HG03571 (cell line): ENCODE data around the gene CKS1B.

Source experiments
- ATAC-seq: cut with Tn5 transposase; IDR thresholded peaks from one replicate; pipeline ENCODE4 v1.9.1; 2021; ENCODE audit not compliant: unreplicated experiment

The CKS1B gene

GRCh38 chr1:155000726-155001424 is 26.4 kb downstream of the CKS1B start:
- ATAC-seq = peak; percentile 35

DNA sequence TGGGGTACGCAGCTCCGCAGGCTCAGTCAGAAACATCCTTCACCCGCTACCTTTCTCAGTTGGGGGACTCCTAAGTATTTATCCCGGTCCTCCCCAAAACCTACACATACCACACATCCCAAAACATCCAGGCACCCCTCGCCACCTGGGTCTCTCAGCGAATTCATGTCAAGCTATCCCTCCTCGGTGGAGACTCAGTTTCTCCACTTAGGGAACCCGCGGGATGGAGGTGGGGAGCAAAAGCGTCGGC is 26.9 kb downstream of the CKS1B start:
- no peak for ATAC-seq

GRCh38 chr1:155001675-155002463 is 27.4 kb downstream of the CKS1B start:
- peak; percentile 53 for ATAC-seq

DNA sequence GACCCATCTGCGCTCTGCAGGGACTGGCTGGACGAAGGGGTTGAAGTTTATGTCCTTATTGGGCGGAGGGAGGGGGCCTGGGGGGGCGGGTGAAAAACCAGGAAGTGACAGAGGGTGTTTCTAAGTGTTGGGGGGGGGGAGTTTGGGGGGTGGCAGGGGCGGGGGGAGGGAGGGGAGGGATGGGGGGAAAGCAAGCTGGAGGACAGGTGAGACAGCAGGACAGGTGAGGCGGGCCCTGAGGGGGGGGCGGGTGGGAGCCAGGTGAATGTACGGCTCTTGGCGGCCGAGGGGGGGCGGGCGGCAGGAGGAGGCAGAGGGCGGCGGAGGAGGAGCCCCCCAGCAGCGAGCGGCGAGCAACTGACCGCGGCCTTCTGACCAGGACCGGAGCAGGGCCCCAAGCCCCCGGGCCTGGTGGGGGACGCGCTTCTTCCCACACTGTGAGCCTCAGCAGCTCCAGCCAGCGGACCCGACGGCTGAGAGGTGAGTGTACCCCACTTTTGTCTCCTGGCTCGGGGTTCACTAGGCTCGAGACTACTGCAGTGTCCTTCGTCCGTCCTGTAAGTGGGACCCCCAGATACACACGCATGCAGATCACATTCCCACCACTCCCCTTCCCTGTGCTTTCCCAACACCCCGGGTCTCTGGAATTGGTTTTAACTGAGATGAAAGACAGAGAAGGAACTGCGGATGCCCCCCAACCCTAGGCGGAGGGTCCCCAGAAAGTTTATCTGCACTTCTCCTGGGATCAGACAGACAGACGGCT is 28.2 kb downstream of the CKS1B start, which contains the start of gene ZBTB7B:
Gene ZBTB7B (plus strand): TSS at position 339 of the 763 bp plus-strand sequence. CDS start 11,859 bp downstream, outside the sequence.
- ATAC-seq = no peak

DNA sequence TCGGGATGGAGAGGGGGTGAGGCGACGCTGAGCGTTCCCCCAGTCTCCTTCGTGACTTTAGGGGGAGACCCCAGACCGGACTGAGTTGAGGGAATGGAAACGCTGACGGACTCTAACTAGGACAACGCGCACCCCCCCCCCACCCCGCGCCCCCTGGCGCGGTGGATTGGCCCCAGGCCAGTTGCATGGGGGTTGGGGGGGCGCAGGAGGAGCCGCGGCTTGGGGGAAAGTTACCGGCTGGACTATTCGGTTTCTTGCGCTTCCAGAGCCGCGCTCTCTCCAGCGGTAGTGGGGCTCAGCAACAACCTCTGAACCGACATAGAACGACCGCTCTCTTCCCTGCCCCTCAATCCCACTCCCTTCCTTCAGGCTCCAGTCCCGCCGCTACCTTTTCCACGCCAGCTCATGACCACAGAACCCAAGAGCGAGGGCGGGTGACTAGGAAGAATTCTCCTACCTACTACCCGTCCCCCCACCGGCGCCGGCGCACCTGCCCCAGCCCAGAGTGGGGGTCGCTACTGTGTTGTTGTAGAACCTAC is 28.8 kb downstream of the CKS1B start:
- no peak for ATAC-seq

GRCh38 chr1:155003766-155004351 is 29.4 kb downstream of the CKS1B start:
- ATAC-seq = no peak

GRCh38 chr1:155004352-155005075 is 30.0 kb downstream of the CKS1B start:
- no peak for ATAC-seq

GRCh38 chr1:155005076-155006011 is 30.9 kb downstream of the CKS1B start:
- ATAC-seq = no peak

DNA sequence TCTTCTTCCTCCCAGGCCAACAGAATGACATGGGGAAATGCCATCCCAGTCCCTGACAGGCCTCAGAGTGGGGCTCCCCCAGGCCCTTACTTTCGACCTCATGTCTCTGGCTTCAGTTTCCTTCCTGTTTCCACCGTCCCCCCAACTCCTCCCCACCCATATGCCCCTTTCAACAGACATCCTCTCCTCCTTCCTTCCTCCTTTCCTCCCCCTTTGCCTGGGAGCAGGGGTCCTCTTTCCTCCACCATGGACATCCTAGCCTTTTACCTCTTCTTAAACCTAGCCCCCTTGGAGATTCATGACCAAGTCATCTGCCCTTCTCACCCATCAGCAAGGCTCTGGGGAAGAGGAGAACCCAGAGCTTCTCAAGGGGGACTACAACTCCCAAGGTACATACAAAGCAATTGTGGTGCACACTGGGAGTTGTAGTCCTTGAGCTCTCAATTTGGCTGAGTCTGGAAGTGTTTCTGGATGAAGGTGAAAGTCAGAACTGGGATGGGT is 32.2 kb downstream of the CKS1B start:
- ATAC-seq = no peak

- no peak for ATAC-seq
Measured at GRCh38 chr1:155007251-155007828, 32.9 kb downstream of the CKS1B start.

- ATAC-seq = no peak
Measured at GRCh38 chr1:155008015-155008941, 33.8 kb downstream of the CKS1B start.

- ATAC-seq = no peak
Measured at GRCh38 chr1:155009221-155009711, 34.8 kb downstream of the CKS1B start.

- ATAC-seq = no peak
Measured at GRCh38 chr1:155009742-155010141, 35.3 kb downstream of the CKS1B start.

- ATAC-seq = no peak
Measured at GRCh38 chr1:155010211-155010918, 35.9 kb downstream of the CKS1B start.

DNA sequence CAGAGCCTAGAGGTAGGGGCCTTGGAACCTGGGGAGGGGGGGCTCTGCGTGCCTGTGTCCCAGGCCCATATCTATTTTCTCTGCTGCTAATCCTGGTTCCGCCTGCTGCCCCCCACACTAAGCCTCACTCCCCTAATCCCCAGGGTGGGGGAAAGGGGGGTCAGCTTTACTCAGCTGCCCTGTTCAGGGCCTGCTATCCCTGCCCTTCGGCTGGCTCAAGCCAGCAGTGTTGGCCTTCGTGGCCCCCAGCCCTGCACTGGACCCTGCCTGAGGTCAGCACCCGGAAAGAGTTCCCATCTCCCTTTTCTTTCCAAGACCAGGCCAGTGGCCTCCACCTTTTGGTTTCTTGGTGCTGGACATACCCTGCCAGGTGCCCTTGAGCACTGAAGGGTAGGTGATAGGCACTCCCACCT is 36.5 kb downstream of the CKS1B start:
- ATAC-seq = no peak

GRCh38 chr1:155011437-155012025 is 37.0 kb downstream of the CKS1B start:
- no peak for ATAC-seq
